ENCODE results near the gene UBAC2.

DNA sequence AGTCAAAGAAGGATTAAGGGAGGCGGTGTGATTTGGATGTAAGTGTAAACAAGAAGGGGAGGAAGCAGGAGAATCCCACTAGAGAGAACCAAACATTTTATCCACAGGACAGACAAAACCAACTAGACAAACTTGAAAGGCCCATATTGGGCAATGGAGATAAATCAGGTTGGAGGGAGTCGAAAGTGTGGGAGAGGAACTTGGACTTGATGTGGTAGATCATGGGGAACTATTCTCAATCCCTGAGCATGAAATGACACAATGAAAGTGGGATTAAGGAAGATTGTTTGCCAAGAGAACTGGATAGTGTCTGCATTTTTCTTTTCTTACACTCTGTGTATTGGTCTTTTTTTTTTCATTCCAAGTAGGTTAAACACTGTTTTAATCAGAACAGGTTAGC is 88.6 kb downstream of the UBAC2 start:
- TF ChIP-seq ELF4 (IDR thresholded peaks at IDR 0.05) (no peak), HDGF (IDR thresholded peaks at IDR 0.05; ENCODE audit: borderline replicate concordance) (no peak), SP1 (IDR thresholded peaks at IDR 0.05) (no peak), TARDBP (IDR thresholded peaks at IDR 0.05) (no peak), FOXA1 (IDR thresholded peaks at IDR 0.05) (no peak), CTBP1 (IDR thresholded peaks at IDR 0.05; ENCODE audit: borderline replicate concordance) (no peak), FOXM1 (IDR thresholded peaks at IDR 0.05; ENCODE audit: borderline replicate concordance) (no peak), FOXK2 (IDR thresholded peaks at IDR 0.05) (no peak), SUZ12 (IDR thresholded peaks at IDR 0.05) (no peak), NFRKB (IDR thresholded peaks at IDR 0.05) (no peak), ZNF384 (IDR thresholded peaks at IDR 0.05) (no peak)
- TF ChIP-seq, protein P1, sequence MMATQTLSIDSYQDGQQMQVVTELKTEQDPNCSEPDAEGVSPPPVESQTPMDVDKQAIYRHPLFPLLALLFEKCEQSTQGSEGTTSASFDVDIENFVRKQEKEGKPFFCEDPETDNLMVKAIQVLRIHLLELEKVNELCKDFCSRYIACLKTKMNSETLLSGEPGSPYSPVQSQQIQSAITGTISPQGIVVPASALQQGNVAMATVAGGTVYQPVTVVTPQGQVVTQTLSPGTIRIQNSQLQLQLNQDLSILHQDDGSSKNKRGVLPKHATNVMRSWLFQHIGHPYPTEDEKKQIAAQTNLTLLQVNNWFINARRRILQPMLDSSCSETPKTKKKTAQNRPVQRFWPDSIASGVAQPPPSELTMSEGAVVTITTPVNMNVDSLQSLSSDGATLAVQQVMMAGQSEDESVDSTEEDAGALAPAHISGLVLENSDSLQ (IDR thresholded peaks at IDR 0.05), result no peak
